Heart right ventricle (tissue), 16 donors: Measurements from ENCODE around the gene ORM2. TPM values are rescaled to one million over a fixed set of nuclear protein-coding genes. Genes with fewer than 3 reads are reported as not detected.

Experiments
- ATAC-seq, 8 donors: fragments of 200-7000 bp; cut with Tn5 transposase; one replicate each; pipeline ENCODE4 v1.9.1; 2020; ENCODE audit warnings: mild to moderate bottlenecking in 8 of 8, moderate library complexity in 8 of 8, moderate number of reproducible peaks in 1 of 8
- DNase-seq, 2 donors: peaks; one replicate each; pipeline ENCODE4 v3.0.0-alpha.2; 2020
- H3K27ac ChIP-seq, 10 donors: fragments of 200-600 bp; sonication (generic) in 2 of 10; one replicate each; pipeline versions ENCODE4 v1.5.0 to v1.8.0; 2020 to 2022; ENCODE audit warnings: mild to moderate bottlenecking in 3 of 10
- H3K27me3 ChIP-seq, 7 donors: fragments of 200-600 bp; one replicate each; pipeline ENCODE4 v1.8.0; 2021 to 2022; ENCODE audit warnings: mild to moderate bottlenecking in 2 of 7
- H3K36me3 ChIP-seq, 9 donors: fragments of 200-600 bp; sonication (generic) in 1 of 9; one replicate each; pipeline versions ENCODE4 v1.5.0 to v1.8.0; 2020 to 2022; ENCODE audit warnings: mild to moderate bottlenecking in 2 of 9
- H3K4me1 ChIP-seq, 9 donors: fragments of 200-600 bp; sonication (generic) in 1 of 9; one replicate each; pipeline versions ENCODE4 v1.5.0 to v1.8.0; 2020 to 2022; ENCODE audit warnings: mild to moderate bottlenecking in 4 of 9
- H3K4me3 ChIP-seq, 10 donors: fragments of 200-600 bp; sonication (generic) in 2 of 10; one replicate each; pipeline versions ENCODE4 v1.5.0 to v1.8.0; 2020 to 2022; ENCODE audit warnings: mild to moderate bottlenecking in 7 of 10, moderate library complexity in 2 of 10
- H3K9me3 ChIP-seq, 11 donors: fragments of 200-600 bp in 10 of 11; sonication (generic) in 2 of 11; one replicate each; pipeline versions ENCODE4 v1.5.0 to v1.8.0; 2013 to 2022; ENCODE audit warnings: mild to moderate bottlenecking in 2 of 11, control low read depth in 1 of 11, moderate library complexity in 1 of 11
- CTCF ChIP-seq, 9 donors: fragments of 200-600 bp; sonication (generic) in 2 of 9; IDR thresholded peaks; one replicate each; pipeline versions ENCODE4 v1.5.0 to v1.8.0; 2021 to 2022; ENCODE audit warnings: antibody characterized with exemption in 9 of 9, mild to moderate bottlenecking in 5 of 9, moderate library complexity in 1 of 9
- WGBS, 2 donors: extraction: QIAGEN DNeasy Blood & Tissue Kit; methylation state at CpG; one replicate each; pipeline ENCODE4 v1.1.7; 2013; ENCODE audit warnings: inconsistent platforms in 1 of 2; 5-methylcytosine and 5-hydroxymethylcytosine counted together
- intact Hi-C, 10 donors: fragments of 100-400 bp; cut with DNase I; formaldehyde crosslinking; loops; one replicate each; pipeline versions ENCODE4 v1.11.1 to v1.14.2; 2022
- polyA plus RNA-seq, 2 donors: library from polyadenylated mRNA; stranded (reverse); fragments of 200-250 nt; gene quantifications; one replicate each; pipeline ENCODE4 v1.2.3, GENCODE V29; 2013
- total RNA-seq, 10 donors: library from RNA; stranded (reverse); fragmentation: NEBNext Ultra II Directional in 3 of 10; extraction: Animal tissue kit (Norgen Biotek cat#: 25700) in 3 of 10; gene quantifications; one replicate each; pipeline versions ENCODE4 v1.2.1 to v1.2.4, GENCODE V29; 2021 to 2023
- donor health status: Arrhythmogenic right ventricular cardiomyopathy.
- donor health status: ischemic (EF 13 %, LVEDD 7.1; RV severe dilation, severe dysfunction).
- donor health status: healthy with polysubstance abuse.
- donor health status: DM: no; HTN: yes; CAD: no.
- donor health status: DM: no; HTN: no; CAD: no.
- donor health status: ischemic (EF 25% LVEDD 6.9; RV normal size, moderate dysfunction).
- donor health status: ischemic (EF 25% LVEDD 5.7; RV mildly dilated, moderate dysfunction).
- donor health status: healthy.
- donor health status: DM: yes; HTN: yes; CAD: no.
- donor health status: Ischemic cardiomyopathy.
- donor health status: ischemic (EF 35%, LVEDD 5.7; RV mildly dilated, moderate dysfunction).
- donor health status: nonischemic (EF 11% LVEDD 7.7; RV severe dilation, severe dysfunction).
- donor health status: DM: yes; HTN: yes; CAD: no.
- donor health status: PGD.
- donor health status: ischemic (EF 29% LVEDD 5.4; RV normal size, mild dysfunction).
- donor health status: nonischemic (EF 23%, LVEDD 6.1; RV moderate dilation, normal function).

The ORM2 gene
- total and polyA plus RNA-seq, 12 donors = 0.44 TPM; not detected in 11

GRCh38 chr9:114296338-114296737, 33.3 kb upstream of the ORM2 start:
- ATAC-seq (no peak), DNase-seq (no peak)
- intact Hi-C loops = loop anchor here in 1 of 10 donors (10.0 kb wide), 1 partner anchor 142 kb away; the partner anchor contains the start of gene COL27A1
- 100% methylated on average over 1 of the region's 1 CpG for WGBS, 2 donors
- H3K27me3 ChIP-seq = no peaks in the 10 kb centered on the region
- no peak overlapping the region for H3K27ac ChIP-seq
- no peak overlapping the region for H3K4me3 ChIP-seq
- no peak for TF ChIP-seq CTCF (IDR thresholded peaks at IDR 0.05)
- peaks cover 0 to 26% (median 0%) of the 10 kb centered on the region in 11 donors for H3K9me3 ChIP-seq
- peaks cover 0 to 6% (median 0%) of the 10 kb centered on the region in 9 donors for H3K4me1 ChIP-seq
- H3K36me3 ChIP-seq = peaks cover 0 to 80% (median 10%) of the 10 kb centered on the region in 9 donors

DNA sequence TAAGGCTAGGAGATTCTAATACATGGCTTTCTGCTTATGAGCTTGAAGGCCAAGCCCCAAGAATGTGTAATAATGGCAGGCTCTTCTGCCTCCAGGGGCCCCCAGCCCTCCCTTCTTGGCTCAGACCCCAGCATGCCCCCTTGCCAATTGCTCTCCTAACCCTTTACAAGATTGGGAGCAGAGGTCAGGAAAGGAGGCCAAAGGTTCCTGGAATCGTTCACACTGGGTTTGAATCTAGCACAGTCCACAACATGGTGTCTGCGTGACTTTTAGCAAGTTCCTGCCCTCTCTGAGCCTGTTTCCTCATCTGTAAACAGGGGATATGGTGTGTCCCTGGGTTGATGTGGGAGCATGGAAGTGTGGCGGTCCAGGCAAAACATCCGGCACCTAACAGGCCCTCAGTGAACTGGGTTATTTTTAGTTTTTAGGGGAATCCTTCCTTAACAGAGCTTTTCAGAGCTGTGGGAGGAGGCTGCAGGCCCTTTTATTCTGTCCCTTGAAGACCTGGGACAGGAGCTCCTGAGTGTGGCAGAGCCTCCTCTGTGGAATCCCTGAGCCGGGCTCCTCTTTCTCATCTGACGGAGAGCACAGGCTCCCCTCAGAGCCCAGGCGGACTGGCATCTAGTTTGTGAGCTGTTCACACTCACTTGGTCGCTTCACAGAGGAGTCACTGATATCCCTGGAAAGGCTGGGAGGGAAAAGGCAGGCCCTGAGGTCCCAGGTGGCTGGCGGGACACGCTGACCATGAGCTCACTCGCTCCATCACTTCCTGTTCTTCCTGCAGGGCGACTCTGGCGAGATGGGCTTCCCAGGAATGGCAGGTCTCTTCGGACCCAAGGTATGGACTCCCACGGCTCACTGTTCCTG, 30.1 kb upstream of the ORM2 start:
- WGBS, 2 donors = 71 to 79% methylated on average over 15 of the region's 15 CpGs
- Histone ChIP-seq H3K36me3 (peaks cover 0 to 58% (median 7%) of the 10 kb centered on the region in 9 donors), H3K4me3 (no peak overlapping the region), H3K27me3 (no peaks in the 10 kb centered on the region), H3K4me1 (peaks cover 0 to 6% (median 0%) of the 10 kb centered on the region in 9 donors), H3K27ac (no peak overlapping the region), H3K9me3 (peaks cover 0 to 22% (median 0%) of the 10 kb centered on the region in 11 donors)
- peak in 1 of 8 donors; percentile 39 for ATAC-seq
- intact Hi-C loops = loop anchor here in 2 of 10 donors (5.0 to 10.0 kb wide), 2 partner anchors 145 to 192 kb away; partner anchors contain the start of gene COL27A1 (in 1 of the 2)
- DNase-seq = no peak
- no peak for TF ChIP-seq CTCF (IDR thresholded peaks at IDR 0.05)

GRCh38 chr9:114300153-114300845, 29.4 kb upstream of the ORM2 start:
- 96 to 97% methylated on average over 4 of the region's 4 CpGs for WGBS, 2 donors
- no peak for TF ChIP-seq CTCF (IDR thresholded peaks at IDR 0.05)
- no peak for DNase-seq

More at GRCh38 chr9:114300153-114300845, 29.4 kb upstream of the ORM2 start:
- Histone ChIP-seq H3K9me3 (peaks cover 0 to 14% (median 0%) of the 10 kb centered on the region in 11 donors), H3K27ac (no peak overlapping the region), H3K36me3 (peaks cover 0 to 50% (median 0%) of the 10 kb centered on the region in 9 donors), H3K4me3 (no peak overlapping the region), H3K4me1 (peaks cover 0 to 8% (median 0%) of the 10 kb centered on the region in 9 donors), H3K27me3 (no peaks in the 10 kb centered on the region)
- intact Hi-C loops = loop anchor here in 1 of 10 donors (5.0 kb wide), 1 partner anchor 193 kb away; no protein-coding TSS in a partner anchor
- ATAC-seq = no peak
